ENCODE measurements around the gene COX20.

DNA sequence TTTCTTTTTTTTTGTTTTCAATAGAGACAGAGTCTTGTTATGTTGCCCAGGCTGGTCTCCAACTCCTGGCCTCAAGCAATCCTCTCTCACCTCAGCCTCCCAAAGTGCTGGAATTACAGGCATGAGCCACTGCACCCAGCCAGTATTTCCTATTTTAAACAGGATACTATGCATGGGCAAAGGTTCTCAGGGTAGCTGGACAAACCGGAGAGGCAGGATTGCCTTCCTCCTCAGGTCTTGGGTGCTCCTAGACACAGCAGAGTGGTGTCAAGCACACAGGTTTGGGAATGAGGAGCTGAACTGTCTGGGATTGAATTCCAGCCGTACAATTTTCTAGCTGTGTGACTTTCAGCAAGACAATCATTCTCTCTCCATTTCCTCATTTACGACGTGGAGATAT lies 51.8 kb downstream of the COX20 start:
- TF ChIP-seq POLR2A (IDR thresholded peaks at IDR 0.05), result no peak
- TF ChIP-seq, protein P1, sequence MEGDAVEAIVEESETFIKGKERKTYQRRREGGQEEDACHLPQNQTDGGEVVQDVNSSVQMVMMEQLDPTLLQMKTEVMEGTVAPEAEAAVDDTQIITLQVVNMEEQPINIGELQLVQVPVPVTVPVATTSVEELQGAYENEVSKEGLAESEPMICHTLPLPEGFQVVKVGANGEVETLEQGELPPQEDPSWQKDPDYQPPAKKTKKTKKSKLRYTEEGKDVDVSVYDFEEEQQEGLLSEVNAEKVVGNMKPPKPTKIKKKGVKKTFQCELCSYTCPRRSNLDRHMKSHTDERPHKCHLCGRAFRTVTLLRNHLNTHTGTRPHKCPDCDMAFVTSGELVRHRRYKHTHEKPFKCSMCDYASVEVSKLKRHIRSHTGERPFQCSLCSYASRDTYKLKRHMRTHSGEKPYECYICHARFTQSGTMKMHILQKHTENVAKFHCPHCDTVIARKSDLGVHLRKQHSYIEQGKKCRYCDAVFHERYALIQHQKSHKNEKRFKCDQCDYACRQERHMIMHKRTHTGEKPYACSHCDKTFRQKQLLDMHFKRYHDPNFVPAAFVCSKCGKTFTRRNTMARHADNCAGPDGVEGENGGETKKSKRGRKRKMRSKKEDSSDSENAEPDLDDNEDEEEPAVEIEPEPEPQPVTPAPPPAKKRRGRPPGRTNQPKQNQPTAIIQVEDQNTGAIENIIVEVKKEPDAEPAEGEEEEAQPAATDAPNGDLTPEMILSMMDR (IDR thresholded peaks at IDR 0.05), result no peak
